Measurements from ENCODE around the gene LHFPL6.

GRCh38 chr13:39326469-39327171 is 276.4 kb downstream of the LHFPL6 start:
- TF ChIP-seq, protein P1, sequence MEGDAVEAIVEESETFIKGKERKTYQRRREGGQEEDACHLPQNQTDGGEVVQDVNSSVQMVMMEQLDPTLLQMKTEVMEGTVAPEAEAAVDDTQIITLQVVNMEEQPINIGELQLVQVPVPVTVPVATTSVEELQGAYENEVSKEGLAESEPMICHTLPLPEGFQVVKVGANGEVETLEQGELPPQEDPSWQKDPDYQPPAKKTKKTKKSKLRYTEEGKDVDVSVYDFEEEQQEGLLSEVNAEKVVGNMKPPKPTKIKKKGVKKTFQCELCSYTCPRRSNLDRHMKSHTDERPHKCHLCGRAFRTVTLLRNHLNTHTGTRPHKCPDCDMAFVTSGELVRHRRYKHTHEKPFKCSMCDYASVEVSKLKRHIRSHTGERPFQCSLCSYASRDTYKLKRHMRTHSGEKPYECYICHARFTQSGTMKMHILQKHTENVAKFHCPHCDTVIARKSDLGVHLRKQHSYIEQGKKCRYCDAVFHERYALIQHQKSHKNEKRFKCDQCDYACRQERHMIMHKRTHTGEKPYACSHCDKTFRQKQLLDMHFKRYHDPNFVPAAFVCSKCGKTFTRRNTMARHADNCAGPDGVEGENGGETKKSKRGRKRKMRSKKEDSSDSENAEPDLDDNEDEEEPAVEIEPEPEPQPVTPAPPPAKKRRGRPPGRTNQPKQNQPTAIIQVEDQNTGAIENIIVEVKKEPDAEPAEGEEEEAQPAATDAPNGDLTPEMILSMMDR (conservative IDR thresholded peaks at IDR 0.05; ENCODE audit: low read depth in 2 of 2): no peak
- TF ChIP-seq, protein P2, sequence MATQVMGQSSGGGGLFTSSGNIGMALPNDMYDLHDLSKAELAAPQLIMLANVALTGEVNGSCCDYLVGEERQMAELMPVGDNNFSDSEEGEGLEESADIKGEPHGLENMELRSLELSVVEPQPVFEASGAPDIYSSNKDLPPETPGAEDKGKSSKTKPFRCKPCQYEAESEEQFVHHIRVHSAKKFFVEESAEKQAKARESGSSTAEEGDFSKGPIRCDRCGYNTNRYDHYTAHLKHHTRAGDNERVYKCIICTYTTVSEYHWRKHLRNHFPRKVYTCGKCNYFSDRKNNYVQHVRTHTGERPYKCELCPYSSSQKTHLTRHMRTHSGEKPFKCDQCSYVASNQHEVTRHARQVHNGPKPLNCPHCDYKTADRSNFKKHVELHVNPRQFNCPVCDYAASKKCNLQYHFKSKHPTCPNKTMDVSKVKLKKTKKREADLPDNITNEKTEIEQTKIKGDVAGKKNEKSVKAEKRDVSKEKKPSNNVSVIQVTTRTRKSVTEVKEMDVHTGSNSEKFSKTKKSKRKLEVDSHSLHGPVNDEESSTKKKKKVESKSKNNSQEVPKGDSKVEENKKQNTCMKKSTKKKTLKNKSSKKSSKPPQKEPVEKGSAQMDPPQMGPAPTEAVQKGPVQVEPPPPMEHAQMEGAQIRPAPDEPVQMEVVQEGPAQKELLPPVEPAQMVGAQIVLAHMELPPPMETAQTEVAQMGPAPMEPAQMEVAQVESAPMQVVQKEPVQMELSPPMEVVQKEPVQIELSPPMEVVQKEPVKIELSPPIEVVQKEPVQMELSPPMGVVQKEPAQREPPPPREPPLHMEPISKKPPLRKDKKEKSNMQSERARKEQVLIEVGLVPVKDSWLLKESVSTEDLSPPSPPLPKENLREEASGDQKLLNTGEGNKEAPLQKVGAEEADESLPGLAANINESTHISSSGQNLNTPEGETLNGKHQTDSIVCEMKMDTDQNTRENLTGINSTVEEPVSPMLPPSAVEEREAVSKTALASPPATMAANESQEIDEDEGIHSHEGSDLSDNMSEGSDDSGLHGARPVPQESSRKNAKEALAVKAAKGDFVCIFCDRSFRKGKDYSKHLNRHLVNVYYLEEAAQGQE (IDR thresholded peaks at IDR 0.05; ENCODE audit: unreplicated experiment): no peak
- TF ChIP-seq POLR2AphosphoS5 (IDR thresholded peaks at IDR 0.05; ENCODE audit: low read depth) (no peak), EZH2 (IDR thresholded peaks at IDR 0.05; ENCODE audit: low read depth, unreplicated experiment) (no peak)

Data from GM23338 (cell line).